ENCODE measurements around the gene LTO1.

DNA sequence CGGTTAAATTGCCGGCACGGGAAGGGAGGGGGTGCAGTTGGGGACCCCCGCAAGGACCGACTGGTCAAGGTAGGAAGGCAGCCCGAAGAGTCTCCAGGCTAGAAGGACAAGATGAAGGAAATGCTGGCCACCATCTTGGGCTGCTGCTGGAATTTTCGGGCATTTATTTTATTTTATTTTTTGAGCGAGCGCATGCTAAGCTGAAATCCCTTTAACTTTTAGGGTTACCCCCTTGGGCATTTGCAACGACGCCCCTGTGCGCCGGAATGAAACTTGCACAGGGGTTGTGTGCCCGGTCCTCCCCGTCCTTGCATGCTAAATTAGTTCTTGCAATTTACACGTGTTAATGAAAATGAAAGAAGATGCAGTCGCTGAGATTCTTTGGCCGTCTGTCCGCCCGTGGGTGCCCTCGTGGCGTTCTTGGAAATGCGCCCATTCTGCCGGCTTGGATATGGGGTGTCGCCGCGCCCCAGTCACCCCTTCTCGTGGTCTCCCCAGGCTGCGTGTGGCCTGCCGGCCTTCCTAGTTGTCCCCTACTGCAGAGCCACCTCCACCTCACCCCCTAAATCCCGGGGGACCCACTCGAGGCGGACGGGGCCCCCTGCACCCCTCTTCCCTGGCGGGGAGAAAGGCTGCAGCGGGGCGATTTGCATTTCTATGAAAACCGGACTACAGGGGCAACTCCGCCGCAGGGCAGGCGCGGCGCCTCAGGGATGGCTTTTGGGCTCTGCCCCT, 34.7 kb downstream of the LTO1 start:
- TF ChIP-seq POLR2A (IDR thresholded peaks at IDR 0.05; ENCODE audit: extremely low read depth, insufficient read length), result no peak
- TF ChIP-seq, protein P1, sequence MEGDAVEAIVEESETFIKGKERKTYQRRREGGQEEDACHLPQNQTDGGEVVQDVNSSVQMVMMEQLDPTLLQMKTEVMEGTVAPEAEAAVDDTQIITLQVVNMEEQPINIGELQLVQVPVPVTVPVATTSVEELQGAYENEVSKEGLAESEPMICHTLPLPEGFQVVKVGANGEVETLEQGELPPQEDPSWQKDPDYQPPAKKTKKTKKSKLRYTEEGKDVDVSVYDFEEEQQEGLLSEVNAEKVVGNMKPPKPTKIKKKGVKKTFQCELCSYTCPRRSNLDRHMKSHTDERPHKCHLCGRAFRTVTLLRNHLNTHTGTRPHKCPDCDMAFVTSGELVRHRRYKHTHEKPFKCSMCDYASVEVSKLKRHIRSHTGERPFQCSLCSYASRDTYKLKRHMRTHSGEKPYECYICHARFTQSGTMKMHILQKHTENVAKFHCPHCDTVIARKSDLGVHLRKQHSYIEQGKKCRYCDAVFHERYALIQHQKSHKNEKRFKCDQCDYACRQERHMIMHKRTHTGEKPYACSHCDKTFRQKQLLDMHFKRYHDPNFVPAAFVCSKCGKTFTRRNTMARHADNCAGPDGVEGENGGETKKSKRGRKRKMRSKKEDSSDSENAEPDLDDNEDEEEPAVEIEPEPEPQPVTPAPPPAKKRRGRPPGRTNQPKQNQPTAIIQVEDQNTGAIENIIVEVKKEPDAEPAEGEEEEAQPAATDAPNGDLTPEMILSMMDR (IDR thresholded peaks at IDR 0.05; ENCODE audit: low read depth, low read length), result no peak
- no peak for TF ChIP-seq MYC (IDR thresholded peaks at IDR 0.05; ENCODE audit: low read depth, low read length)
